Adrenal gland (tissue), 12 donors: ENCODE measurements around the gene PTCH2. TPM values are rescaled to one million over a fixed set of nuclear protein-coding genes. Genes with fewer than 3 reads are reported as not detected.

Source experiments
- DNase-seq, 7 donors: peaks; one replicate each; pipeline ENCODE4 v3.0.0-alpha.2; 2019 to 2020
- H3K27ac ChIP-seq, 5 donors: fragments of 200-600 bp; sonication (generic) in 4 of 5; 1 replicate in 3 of 5; 2 replicates in 2 of 5; pipeline versions ENCODE4 v1.5.1 to v1.8.0; 2016 to 2020; ENCODE audit warnings: mild to moderate bottlenecking in 1 of 5
- H3K27me3 ChIP-seq: fragments of 200-600 bp; 2 replicates; pipeline ENCODE4 v1.8.0; 2021
- H3K36me3 ChIP-seq, 2 donors: fragments of 200-600 bp; replicated peaks in 1 of 2; 1 replicate in 1 of 2; 2 replicates in 1 of 2; pipeline versions ENCODE4 v1.5.1 to v1.8.0; 2018 to 2022
- H3K4me1 ChIP-seq, 2 donors: fragments of 200-600 bp; replicated peaks in 1 of 2; 1 replicate in 1 of 2; 2 replicates in 1 of 2; pipeline versions ENCODE4 v1.5.1 to v1.8.0; 2018 to 2021
- H3K4me3 ChIP-seq, 4 donors: fragments of 200-600 bp; sonication (generic) in 3 of 4; one replicate each; pipeline ENCODE4 v1.5.1; 2016 to 2018
- H3K9me3 ChIP-seq, 3 donors: fragments of 200-600 bp; sonication (generic) in 1 of 3; replicated peaks in 1 of 3; 1 replicate in 2 of 3; 2 replicates in 1 of 3; pipeline versions ENCODE4 v1.5.1 to v1.8.0; 2016 to 2021
- POLR2A ChIP-seq, 2 donors: fragments of 450-650 bp; IDR thresholded peaks; one replicate each; pipeline ENCODE4 v1.6.1; 2017; ENCODE audit warnings: antibody characterized with exemption in 2 of 2, mild to moderate bottlenecking in 2 of 2, moderate library complexity in 1 of 2
- WGBS, 4 donors: extraction: QIAGEN DNeasy Blood & Tissue Kit in 2 of 4; methylation state at CpG; one replicate each; pipeline versions ENCODE4 v1.1.5 to v1.1.7; 2013 to 2017; 5-methylcytosine and 5-hydroxymethylcytosine counted together
- intact Hi-C, 2 donors: fragments of 100-400 bp; cut with DNase I; formaldehyde crosslinking; loops; one replicate each; pipeline versions ENCODE4 v1.14.1 to v1.15.0; 2022 to 2023
- polyA plus RNA-seq, 3 donors: library from polyadenylated mRNA; stranded (reverse); fragments of 200-250 nt in 2 of 3; fragments of 350-450 nt in 1 of 3; fragmentation: Illumina TruSeq in 1 of 3; extraction: RNeasy Lipid Tissue Mini Kit (QIAGEN cat#74804) in 1 of 3; gene quantifications; one replicate each; pipeline ENCODE4 v1.2.3, GENCODE V29; 2013 to 2014
- total RNA-seq, 9 donors: library from RNA; depleted of rRNA in 4 of 9; stranded (reverse); fragments of >200 nt in 4 of 9; fragments of 120-200 nt in 1 of 9; fragmentation: NEBNext Ultra II Directional in 1 of 9; extraction: Animal tissue kit (Norgen Biotek cat#: 25700) in 1 of 9; gene quantifications; one replicate each; pipeline versions ENCODE4 v1.1.0 to v1.2.4, GENCODE V29; 2013 to 2023
- TF ChIP-seq, protein P1 (sequence below), 6 experiments: fragments of 450-650 bp in 4 of 6; fragments of 200-600 bp in 2 of 6; sonication (generic) in 1 of 6; IDR thresholded peaks; 1 replicate in 5 of 6; 2 replicates in 1 of 6; pipeline versions ENCODE4 v1.5.1 to v1.8.0; 2016 to 2021; ENCODE audit warnings: antibody characterized with exemption in 6 of 6, mild to moderate bottlenecking in 2 of 6, moderate library complexity in 1 of 6
- donor health status: healthy with polysubstance abuse.
- donor health status: Bipolar disorder and iron deficiency.
- donor health status: DM: yes; HTN: yes; CAD: no.
- donor health status: DM: no; HTN: no; CAD: no.
- donor health status: DM: no; HTN: no; CAD: no.
- donor health status: DM: yes; HTN: yes; CAD: no.

PTCH2 gene
- total and polyA plus RNA-seq, 12 donors: 0.40 to 7.8 (median 1.8) TPM

DNA sequence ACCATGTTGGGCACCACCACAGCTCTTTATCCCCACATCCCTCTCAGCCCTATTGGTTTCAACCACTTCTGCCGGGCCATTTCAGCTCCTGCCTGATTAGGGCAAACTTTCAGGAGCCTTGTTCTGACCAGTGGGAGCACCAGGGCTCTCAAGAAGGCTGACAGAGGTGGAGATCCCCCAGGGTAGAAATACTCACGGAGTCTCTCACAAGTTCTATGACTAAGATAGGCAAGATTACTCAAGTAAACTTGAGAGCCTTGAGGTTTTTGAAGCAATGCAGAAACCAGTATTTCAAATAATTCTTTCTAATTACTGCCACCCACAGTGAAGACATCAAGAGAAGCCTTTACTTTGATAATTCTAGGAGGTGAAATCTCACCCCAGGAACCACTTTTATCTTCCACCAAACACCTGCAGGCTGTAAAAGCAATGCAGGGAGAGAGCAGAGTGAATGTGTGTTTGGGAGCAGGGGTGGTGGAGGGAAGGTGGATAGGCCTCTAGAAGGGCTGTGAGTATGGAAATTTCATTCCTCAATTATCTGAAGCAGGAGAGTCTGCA is 6.6 kb upstream of the PTCH2 start:
- 82 to 100% (median 86%) methylated on average over 2 of the region's 2 CpGs for WGBS, 4 donors
- Histone ChIP-seq H3K4me1 (peaks cover 0 to 26% of the 10 kb centered on the region in 2 donors), H3K4me3 (no peak overlapping the region), H3K27me3 (no peaks in the 10 kb centered on the region), H3K27ac (peak overlapping the region in 2 of 5 donors; percentile 44), H3K36me3 (no peaks in the 10 kb centered on the region), H3K9me3 (no peaks in the 10 kb centered on the region)
- no peak for DNase-seq
- TF ChIP-seq, protein P1, sequence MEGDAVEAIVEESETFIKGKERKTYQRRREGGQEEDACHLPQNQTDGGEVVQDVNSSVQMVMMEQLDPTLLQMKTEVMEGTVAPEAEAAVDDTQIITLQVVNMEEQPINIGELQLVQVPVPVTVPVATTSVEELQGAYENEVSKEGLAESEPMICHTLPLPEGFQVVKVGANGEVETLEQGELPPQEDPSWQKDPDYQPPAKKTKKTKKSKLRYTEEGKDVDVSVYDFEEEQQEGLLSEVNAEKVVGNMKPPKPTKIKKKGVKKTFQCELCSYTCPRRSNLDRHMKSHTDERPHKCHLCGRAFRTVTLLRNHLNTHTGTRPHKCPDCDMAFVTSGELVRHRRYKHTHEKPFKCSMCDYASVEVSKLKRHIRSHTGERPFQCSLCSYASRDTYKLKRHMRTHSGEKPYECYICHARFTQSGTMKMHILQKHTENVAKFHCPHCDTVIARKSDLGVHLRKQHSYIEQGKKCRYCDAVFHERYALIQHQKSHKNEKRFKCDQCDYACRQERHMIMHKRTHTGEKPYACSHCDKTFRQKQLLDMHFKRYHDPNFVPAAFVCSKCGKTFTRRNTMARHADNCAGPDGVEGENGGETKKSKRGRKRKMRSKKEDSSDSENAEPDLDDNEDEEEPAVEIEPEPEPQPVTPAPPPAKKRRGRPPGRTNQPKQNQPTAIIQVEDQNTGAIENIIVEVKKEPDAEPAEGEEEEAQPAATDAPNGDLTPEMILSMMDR (IDR thresholded peaks at IDR 0.05): no peak
- no peak for TF ChIP-seq POLR2A (IDR thresholded peaks at IDR 0.05)
- intact Hi-C loops: loop anchor here in 1 of 2 donors (5.0 kb wide), 1 partner anchor 138 kb away; the partner anchor contains the start of gene EIF2B3

DNA sequence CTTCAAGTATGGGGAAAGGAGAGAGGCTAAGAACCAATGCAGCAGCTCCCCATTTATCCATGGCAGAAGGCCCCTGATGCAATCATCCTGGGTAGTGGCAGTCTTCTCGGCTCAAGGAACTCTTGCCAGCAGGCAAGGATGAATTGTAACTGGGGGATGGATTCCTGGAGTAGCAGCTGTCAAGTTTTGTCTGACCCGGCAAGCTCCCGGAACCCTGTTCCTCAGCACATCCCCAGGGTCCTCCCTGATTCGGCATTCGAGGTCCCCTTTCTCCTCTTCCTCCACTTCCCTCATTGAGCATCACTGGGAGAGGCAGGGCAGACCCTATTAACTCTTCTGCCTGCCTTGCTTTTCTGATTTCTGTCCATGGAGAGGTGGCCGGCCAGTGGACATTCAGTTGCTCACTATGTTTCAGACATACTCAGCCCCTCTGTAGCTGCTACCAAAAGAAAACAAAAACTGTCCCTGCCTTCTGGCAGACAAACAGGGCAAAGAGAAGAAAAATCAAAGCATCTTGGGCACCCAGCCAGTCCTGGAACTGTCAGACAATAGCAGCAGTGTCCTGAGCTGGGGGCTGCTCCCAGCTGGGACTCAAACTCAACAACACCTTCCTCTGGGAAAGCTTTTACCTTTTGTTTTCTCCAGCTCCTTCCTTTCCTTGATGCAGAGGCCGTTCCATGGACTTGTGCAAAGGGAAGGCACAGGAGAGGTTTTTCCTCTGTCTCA is 5.6 kb upstream of the PTCH2 start:
- H3K4me3 ChIP-seq: no peak overlapping the region
- H3K27me3 ChIP-seq: no peaks in the 10 kb centered on the region
- no peak for DNase-seq
- peaks cover 0 to 26% of the 10 kb centered on the region in 2 donors for H3K4me1 ChIP-seq
- TF ChIP-seq, protein P1 (IDR thresholded peaks at IDR 0.05): no peak
- TF ChIP-seq POLR2A (IDR thresholded peaks at IDR 0.05): no peak
- H3K36me3 ChIP-seq: no peaks in the 10 kb centered on the region
- 76 to 86% (median 80%) methylated on average over 7 of the region's 7 CpGs for WGBS, 4 donors
- H3K9me3 ChIP-seq: no peaks in the 10 kb centered on the region
- intact Hi-C loops: loop anchor here in 1 of 2 donors (5.0 kb wide), 1 partner anchor 139 kb away; the partner anchor contains the start of gene EIF2B3
- H3K27ac ChIP-seq: peak overlapping the region in 1 of 5 donors; percentile 44

DNA sequence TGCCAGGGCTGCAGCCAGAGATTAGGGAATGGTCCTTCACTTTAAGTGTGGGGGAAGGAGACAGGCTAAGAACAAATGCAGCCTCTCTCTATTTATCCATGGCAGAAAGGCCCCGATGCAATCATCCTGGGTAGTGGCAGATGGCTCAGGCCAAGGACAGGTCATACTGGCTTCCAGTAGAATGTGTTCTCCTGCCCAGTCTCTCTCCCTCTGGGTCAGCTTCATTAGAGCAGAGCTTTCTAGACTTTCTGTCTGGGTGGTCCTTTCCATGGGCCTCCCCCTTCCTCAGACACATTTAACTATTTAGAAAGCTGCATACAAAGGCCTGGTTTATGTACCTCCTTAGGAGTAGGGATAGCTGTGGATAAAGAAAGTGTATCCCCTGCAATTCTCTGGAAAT is 4.8 kb upstream of the PTCH2 start:
- TF ChIP-seq, protein P1 (IDR thresholded peaks at IDR 0.05): no peak
- no peak for TF ChIP-seq POLR2A (IDR thresholded peaks at IDR 0.05)
- Histone ChIP-seq H3K4me3 (no peak overlapping the region), H3K27me3 (no peaks in the 10 kb centered on the region), H3K9me3 (no peaks in the 10 kb centered on the region), H3K4me1 (peaks cover under 1 to 29% of the 10 kb centered on the region in 2 donors), H3K36me3 (no peaks in the 10 kb centered on the region), H3K27ac (peak overlapping the region in 1 of 5 donors; percentile 44)
- WGBS, 4 donors: 0 to 45% (median 12%) methylated on average over 1 of the region's 1 CpG
- peak in 3 of 7 donors; percentile 60 to 63 (median 62) for DNase-seq
- intact Hi-C loops: loop anchor here in 1 of 2 donors (5.0 kb wide), 1 partner anchor 139 kb away; the partner anchor contains the start of gene EIF2B3

DNA sequence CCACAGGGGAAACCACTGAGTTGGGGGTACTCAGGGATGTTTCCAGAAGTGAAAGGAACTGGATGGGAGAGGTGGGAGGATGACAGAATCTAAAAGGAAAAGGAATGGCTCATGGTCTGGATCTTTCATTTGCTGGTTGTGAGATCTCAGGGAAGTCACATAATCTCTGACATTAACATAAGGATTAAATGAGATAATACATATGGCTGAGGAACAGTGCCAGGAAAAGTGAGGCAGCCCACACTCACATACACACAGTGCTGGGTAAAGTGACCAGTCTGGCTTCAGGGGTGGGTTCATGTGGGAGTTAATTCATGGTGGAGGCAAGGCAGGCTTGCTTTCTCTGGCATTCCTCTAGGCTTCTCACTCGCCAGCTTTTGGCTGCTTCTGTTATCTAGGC is 3.9 kb upstream of the PTCH2 start:
- DNase-seq: no peak
- intact Hi-C loops: loop anchor here in 1 of 2 donors (5.0 kb wide), 1 partner anchor 140 kb away; the partner anchor contains the start of gene EIF2B3
- 57 to 70% (median 64%) methylated on average over 1 of the region's 1 CpG for WGBS, 4 donors
- Histone ChIP-seq H3K4me1 (peaks cover 5 to 36% of the 10 kb centered on the region in 2 donors), H3K4me3 (no peak overlapping the region), H3K9me3 (no peaks in the 10 kb centered on the region), H3K27me3 (no peaks in the 10 kb centered on the region), H3K27ac (no peak overlapping the region), H3K36me3 (no peaks in the 10 kb centered on the region)
- TF ChIP-seq POLR2A (IDR thresholded peaks at IDR 0.05): no peak
- TF ChIP-seq, protein P1 (IDR thresholded peaks at IDR 0.05): no peak
